GM18858 (cell line): ENCODE measurements around the gene CCDC122.

Experiments used
- ATAC-seq: cut with Tn5 transposase; IDR thresholded peaks from one replicate; pipeline ENCODE4 v1.9.1; 2021; ENCODE audit not compliant: unreplicated experiment

Gene CCDC122

GRCh38 chr13:43878892-43879754 is at the start of gene CCDC122:
Gene CCDC122, minus strand, starts transcription at chr13:43879740. Its CDS starts 10,364 bp downstream, at chr13:43869376.
- peak; percentile 55 for ATAC-seq

- peak; percentile 90 for ATAC-seq
Observed at GRCh38 chr13:43924549-43925245, 45.2 kb upstream of the CCDC122 start.

- ATAC-seq, result no peak
Observed at GRCh38 chr13:43920965-43921674, 41.6 kb upstream of the CCDC122 start.

- ATAC-seq, result no peak
Observed at GRCh38 chr13:43918636-43919035, 39.1 kb upstream of the CCDC122 start.

- ATAC-seq, result no peak
Observed at GRCh38 chr13:43916828-43917227, 37.3 kb upstream of the CCDC122 start.

- ATAC-seq, result no peak
Observed at GRCh38 chr13:43915451-43915850, 35.9 kb upstream of the CCDC122 start.

- ATAC-seq, result no peak
Observed at GRCh38 chr13:43911871-43912270, 32.3 kb upstream of the CCDC122 start.

- ATAC-seq, result no peak
Observed at GRCh38 chr13:43911278-43911677, 31.7 kb upstream of the CCDC122 start.

- ATAC-seq, result no peak
Observed at GRCh38 chr13:43910856-43911255, 31.3 kb upstream of the CCDC122 start.

GRCh38 chr13:43908156-43909126 is 28.9 kb upstream of the CCDC122 start:
- no peak for ATAC-seq

- ATAC-seq, result no peak
Observed at GRCh38 chr13:43905435-43906031, 26.0 kb upstream of the CCDC122 start.

GRCh38 chr13:43895940-43896339 is 16.4 kb upstream of the CCDC122 start:
- no peak for ATAC-seq

- no peak for ATAC-seq
Observed at GRCh38 chr13:43894438-43894837, 14.9 kb upstream of the CCDC122 start.

GRCh38 chr13:43884222-43884621 is 4.7 kb upstream of the CCDC122 start:
- no peak for ATAC-seq

- ATAC-seq, result no peak
Observed at GRCh38 chr13:43883631-43884030, 4.1 kb upstream of the CCDC122 start.

GRCh38 chr13:43881580-43881979 is 2.0 kb upstream of the CCDC122 start:
- no peak for ATAC-seq

GRCh38 chr13:43880926-43881325 is 1.4 kb upstream of the CCDC122 start:
- ATAC-seq, result no peak

GRCh38 chr13:43880214-43880855 is 795 bp upstream of the CCDC122 start:
- ATAC-seq, result no peak

GRCh38 chr13:43879755-43880181 is 228 bp upstream of the CCDC122 start, which contains the start of gene LACC1:
Gene LACC1, plus strand, starts transcription at chr13:43879904. Its CDS starts 1,082 bp downstream, at chr13:43880986.
- ATAC-seq, result peak; percentile 12
